HG02588 (cell line): ENCODE results near the gene CDAN1.
"Not testable (repeated sequence)": the region's sequence is repeated elsewhere in the genome, so short reads cannot be mapped to it uniquely, and the experiment has no call there.

Source experiments
- ATAC-seq: cut with Tn5 transposase; IDR thresholded peaks from one replicate; pipeline ENCODE4 v1.9.1; 2021; ENCODE audit warnings: mild to moderate bottlenecking, moderate library complexity; ENCODE audit not compliant: unreplicated experiment

Gene CDAN1

GRCh38 chr15:42736793-42737528 is at the start of gene CDAN1:
CDAN1 (minus strand) TSS chr15:42737128; CDS start chr15:42737102, 26 bp downstream.
- peak; percentile 86 for ATAC-seq

GRCh38 chr15:42785569-42785968 is 48.6 kb upstream of the CDAN1 start:
- no peak for ATAC-seq

- no peak for ATAC-seq
Observed at GRCh38 chr15:42784705-42785104, 47.8 kb upstream of the CDAN1 start.

GRCh38 chr15:42782716-42783115 is 45.8 kb upstream of the CDAN1 start:
- ATAC-seq = no peak

GRCh38 chr15:42775416-42775815 is 38.5 kb upstream of the CDAN1 start:
- ATAC-seq = no peak

- ATAC-seq = no peak
Observed at GRCh38 chr15:42772901-42773300, 36.0 kb upstream of the CDAN1 start.

- no peak for ATAC-seq
Observed at GRCh38 chr15:42772144-42772543, 35.2 kb upstream of the CDAN1 start.

GRCh38 chr15:42766109-42766508 is 29.2 kb upstream of the CDAN1 start:
- ATAC-seq = not testable (repeated sequence)

- ATAC-seq = not testable (repeated sequence)
Observed at GRCh38 chr15:42764154-42764731, 27.3 kb upstream of the CDAN1 start.

GRCh38 chr15:42761813-42762212 is 24.9 kb upstream of the CDAN1 start:
- ATAC-seq = not testable (repeated sequence)

GRCh38 chr15:42760759-42761158 is 23.8 kb upstream of the CDAN1 start:
- no peak for ATAC-seq

GRCh38 chr15:42759093-42759492 is 22.2 kb upstream of the CDAN1 start:
- no peak for ATAC-seq

- no peak for ATAC-seq
Observed at GRCh38 chr15:42750306-42750705, 13.4 kb upstream of the CDAN1 start.

- no peak for ATAC-seq
Observed at GRCh38 chr15:42749266-42749665, 12.3 kb upstream of the CDAN1 start.

GRCh38 chr15:42744195-42744594 is 7.3 kb upstream of the CDAN1 start:
- no peak for ATAC-seq

GRCh38 chr15:42742149-42742548 is 5.2 kb upstream of the CDAN1 start:
- ATAC-seq = no peak

GRCh38 chr15:42741710-42742109 is 4.8 kb upstream of the CDAN1 start:
- ATAC-seq = no peak

- no peak for ATAC-seq
Observed at GRCh38 chr15:42737529-42738328, 801 bp upstream of the CDAN1 start.

GRCh38 chr15:42736178-42736792 is 643 bp downstream of the CDAN1 start:
- ATAC-seq = no peak

- no peak for ATAC-seq
Observed at GRCh38 chr15:42735382-42736165, 1.4 kb downstream of the CDAN1 start.
